ENCODE results near the gene BBS9. TPM values are rescaled to one million over a fixed set of nuclear protein-coding genes. Genes with fewer than 3 reads are reported as not detected.

The BBS9 gene
- total RNA-seq, 1 donor from 2014 or later: 8.7 TPM

GRCh38 chr7:33592718-33593117 is 463.4 kb downstream of the BBS9 start:
- no peak for DNase-seq
- intact Hi-C loops (cut with DNase I): no loop called here
- no peak for ATAC-seq (ENCODE audit: poor library complexity)

GRCh38 chr7:33593611-33594010 is 464.2 kb downstream of the BBS9 start:
- DNase-seq: no peak
- intact Hi-C loops (cut with DNase I): no loop called here
- no peak for ATAC-seq (ENCODE audit: poor library complexity)

GRCh38 chr7:33596686-33597085 is 467.3 kb downstream of the BBS9 start:
- ATAC-seq (ENCODE audit: poor library complexity) (no peak), DNase-seq (no peak)
- intact Hi-C loops (cut with DNase I): no loop called here

GRCh38 chr7:33597181-33597580 is 467.8 kb downstream of the BBS9 start:
- DNase-seq: no peak
- intact Hi-C loops (cut with DNase I): no loop called here
- no peak for ATAC-seq (ENCODE audit: poor library complexity)

GRCh38 chr7:33601101-33601500 is 471.7 kb downstream of the BBS9 start:
- intact Hi-C loops (cut with DNase I): no loop called here
- DNase-seq (no peak), ATAC-seq (ENCODE audit: poor library complexity) (no peak)

- no peak for DNase-seq
- intact Hi-C loops (cut with DNase I): no loop called here
Measured at GRCh38 chr7:33601884-33602283, 472.5 kb downstream of the BBS9 start.

GRCh38 chr7:33604056-33604455 is 474.7 kb downstream of the BBS9 start:
- DNase-seq: no peak
- no peak for ATAC-seq (ENCODE audit: poor library complexity)
- intact Hi-C loops (cut with DNase I): no loop called here

More at GRCh38 chr7:33601884-33602283, 472.5 kb downstream of the BBS9 start:
- no peak for ATAC-seq (ENCODE audit: poor library complexity)

GRCh38 chr7:33610918-33611317 is 481.6 kb downstream of the BBS9 start:
- DNase-seq (no peak), ATAC-seq (ENCODE audit: poor library complexity) (no peak)
- intact Hi-C loops (cut with DNase I): no loop called here

- no peak for DNase-seq
- intact Hi-C loops (cut with DNase I): no loop called here
- ATAC-seq (ENCODE audit: poor library complexity): no peak
Measured at GRCh38 chr7:33612442-33612841, 483.1 kb downstream of the BBS9 start.

- ATAC-seq (ENCODE audit: poor library complexity): no peak
- no peak for DNase-seq
- intact Hi-C loops (cut with DNase I): no loop called here
Measured at GRCh38 chr7:33614357-33615117, 485.2 kb downstream of the BBS9 start.

GRCh38 chr7:33616752-33617151 is 487.4 kb downstream of the BBS9 start:
- intact Hi-C loops (cut with DNase I): no loop called here
- DNase-seq: no peak
- no peak for ATAC-seq (ENCODE audit: poor library complexity)

GRCh38 chr7:33619264-33619663 is 489.9 kb downstream of the BBS9 start:
- no peak for ATAC-seq (ENCODE audit: poor library complexity)
- no peak for DNase-seq
- intact Hi-C loops (cut with DNase I): no loop called here

GRCh38 chr7:33623267-33623666 is 493.9 kb downstream of the BBS9 start:
- DNase-seq (no peak), ATAC-seq (ENCODE audit: poor library complexity) (no peak)
- intact Hi-C loops (cut with DNase I): no loop called here

GRCh38 chr7:33624215-33624614 is 494.9 kb downstream of the BBS9 start:
- intact Hi-C loops (cut with DNase I): no loop called here
- ATAC-seq (ENCODE audit: poor library complexity): no peak
- DNase-seq: no peak

- no peak for ATAC-seq (ENCODE audit: poor library complexity)
- no peak for DNase-seq
- intact Hi-C loops (cut with DNase I): no loop called here
Measured at GRCh38 chr7:33626869-33627268, 497.5 kb downstream of the BBS9 start.

GRCh38 chr7:33627741-33628140 is 498.4 kb downstream of the BBS9 start:
- ATAC-seq (ENCODE audit: poor library complexity) (no peak), DNase-seq (no peak)
- intact Hi-C loops (cut with DNase I): no loop called here

- intact Hi-C loops (cut with DNase I): no loop called here
- no peak for ATAC-seq (ENCODE audit: poor library complexity)
- DNase-seq: no peak
Measured at GRCh38 chr7:33628894-33629293, 499.5 kb downstream of the BBS9 start.

GRCh38 chr7:33630359-33630758 is 501.0 kb downstream of the BBS9 start:
- intact Hi-C loops (cut with DNase I): no loop called here
- ATAC-seq (ENCODE audit: poor library complexity) (no peak), DNase-seq (no peak)

GRCh38 chr7:33632322-33632721 is 503.0 kb downstream of the BBS9 start:
- intact Hi-C loops (cut with DNase I): no loop called here
- DNase-seq (no peak), ATAC-seq (ENCODE audit: poor library complexity) (no peak)

- no peak for DNase-seq
- intact Hi-C loops (cut with DNase I): no loop called here
- ATAC-seq (ENCODE audit: poor library complexity): no peak
Measured at GRCh38 chr7:33632840-33633525, 503.6 kb downstream of the BBS9 start.
